ENCODE data around the gene MAFB. TPM values are rescaled to one million over a fixed set of nuclear protein-coding genes. Genes with fewer than 3 reads are reported as not detected.
A peak's percentile ranks its signal among the peaks of the same experiment; 100 is the strongest.
"Not testable (repeated sequence)": the region's sequence is repeated elsewhere in the genome, so short reads cannot be mapped to it uniquely, and the experiment has no call there.

Gene MAFB
- total RNA-seq, result 10 to 100 TPM in 5 of 9 donors, 1 to 10 TPM in 4; 5.3 to 62.1 (median 12.1) TPM
- 1 to 10 TPM; 2.0 to 5.7 TPM for polyA plus RNA-seq
- long read RNA-seq, donor 1, transcript MAFB-201 (1 exons, 3,393 nt), result major isoform, 19 of 19 reads
- long read RNA-seq, donor 1, partial matches to known transcripts, result 0 of 19 reads
- long read RNA-seq, donor 1, other reads (novel, unspliced or antisense), result 0 of 19 reads
- long read RNA-seq, donor 2, transcript MAFB-201 (1 exons, 3,393 nt), result major isoform, 11 of 11 reads
- long read RNA-seq, donor 2, partial matches to known transcripts, result 0 of 11 reads
- long read RNA-seq, donor 2, other reads (novel, unspliced or antisense), result 0 of 11 reads
- long read RNA-seq, donor 3, transcript MAFB-201 (1 exons, 3,393 nt), result major isoform, 20 of 20 reads
- long read RNA-seq, donor 3, partial matches to known transcripts, result 0 of 20 reads
- long read RNA-seq, donor 3, other reads (novel, unspliced or antisense), result 0 of 20 reads

DNA sequence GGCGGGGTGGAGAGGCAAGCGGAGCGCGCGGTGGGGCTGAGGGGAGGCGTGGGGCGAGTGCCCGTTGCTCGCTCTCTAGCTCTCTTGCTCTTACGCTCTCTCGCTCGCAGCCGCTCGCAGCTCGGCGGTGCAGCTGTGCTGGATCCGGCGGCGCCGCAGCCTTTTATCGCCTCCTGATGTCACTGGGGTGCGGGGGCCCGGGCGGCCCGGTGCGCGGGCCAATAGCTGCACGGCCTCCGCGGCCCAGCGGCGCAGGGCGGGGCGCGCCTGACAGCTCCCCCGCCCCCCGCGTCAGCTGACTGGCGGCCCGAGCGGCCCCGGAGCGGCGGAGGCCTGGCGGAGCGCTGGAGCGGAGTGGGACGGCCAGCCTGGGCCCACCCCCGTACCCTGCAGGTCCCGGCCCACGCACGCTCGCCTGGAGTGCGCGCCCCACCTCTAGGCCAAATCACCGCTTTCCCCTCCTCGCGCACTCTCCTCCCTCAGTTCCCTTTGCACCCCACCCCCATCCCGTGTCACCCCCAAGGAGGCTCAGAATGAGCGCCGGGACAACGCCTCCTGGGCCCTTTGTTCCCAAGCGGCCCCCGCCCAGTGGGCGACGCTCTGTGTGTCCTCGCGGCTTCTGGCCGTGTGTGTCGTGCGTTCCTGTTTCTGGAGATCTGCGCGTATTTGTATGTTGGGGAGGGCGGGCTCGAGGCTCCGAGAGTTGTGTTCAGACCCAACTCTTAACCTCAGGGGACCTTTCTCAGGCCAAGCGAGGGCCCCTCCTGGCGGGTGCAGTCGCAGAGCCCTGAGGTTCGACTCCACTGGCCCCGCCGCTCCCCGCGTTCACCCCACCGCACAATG, at the start of gene MAFB:
Gene MAFB (minus strand): TSS at position 137 of the 843 bp plus-strand sequence. CDS start 386 bp downstream, outside the sequence.
- peaks cover 29 to 69% (median 43%) of the 10 kb centered on the region in 9 donors for H3K27me3 ChIP-seq
- peak; percentile 68 to 99 for TF ChIP-seq POLR2A (IDR thresholded peaks at IDR 0.05)
- TF ChIP-seq, protein P1, sequence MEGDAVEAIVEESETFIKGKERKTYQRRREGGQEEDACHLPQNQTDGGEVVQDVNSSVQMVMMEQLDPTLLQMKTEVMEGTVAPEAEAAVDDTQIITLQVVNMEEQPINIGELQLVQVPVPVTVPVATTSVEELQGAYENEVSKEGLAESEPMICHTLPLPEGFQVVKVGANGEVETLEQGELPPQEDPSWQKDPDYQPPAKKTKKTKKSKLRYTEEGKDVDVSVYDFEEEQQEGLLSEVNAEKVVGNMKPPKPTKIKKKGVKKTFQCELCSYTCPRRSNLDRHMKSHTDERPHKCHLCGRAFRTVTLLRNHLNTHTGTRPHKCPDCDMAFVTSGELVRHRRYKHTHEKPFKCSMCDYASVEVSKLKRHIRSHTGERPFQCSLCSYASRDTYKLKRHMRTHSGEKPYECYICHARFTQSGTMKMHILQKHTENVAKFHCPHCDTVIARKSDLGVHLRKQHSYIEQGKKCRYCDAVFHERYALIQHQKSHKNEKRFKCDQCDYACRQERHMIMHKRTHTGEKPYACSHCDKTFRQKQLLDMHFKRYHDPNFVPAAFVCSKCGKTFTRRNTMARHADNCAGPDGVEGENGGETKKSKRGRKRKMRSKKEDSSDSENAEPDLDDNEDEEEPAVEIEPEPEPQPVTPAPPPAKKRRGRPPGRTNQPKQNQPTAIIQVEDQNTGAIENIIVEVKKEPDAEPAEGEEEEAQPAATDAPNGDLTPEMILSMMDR (IDR thresholded peaks at IDR 0.05), result no peak
- peak; percentile 93 to 97 (median 94) for DNase-seq
- H3K27ac ChIP-seq, result peak within 1 kb of the TSS; percentile 92 to 99 (median 98)
- WGBS, 4 donors, result 0 to 1% (median 0%) methylated on average over 4 to 85 of the region's 85 CpGs
- peak; percentile 88 to 93 (median 92) for ATAC-seq
- intact Hi-C loops (cut with DNase I), result loop anchor here in 8 of 10 donors (1.0 to 10.0 kb wide), 12 partner anchors 372 to 1422 kb away; no protein-coding TSS in a partner anchor
- peaks cover 0 to 12% (median 0%) of the 10 kb centered on the region in 9 donors for H3K36me3 ChIP-seq
- H3K4me3 ChIP-seq, result peak within 1 kb of the TSS; percentile 36 to 86 (median 70)
- H3K9me3 ChIP-seq, result no peaks in the 10 kb centered on the region
- peaks cover 0 to 53% (median 23%) of the 10 kb centered on the region in 12 donors for H3K4me1 ChIP-seq

GRCh38 chr20:40736468-40736867, 47.4 kb upstream of the MAFB start:
- ATAC-seq; H3K4me1 ChIP-seq; H3K36me3 ChIP-seq; H3K9me3 ChIP-seq; H3K4me3 ChIP-seq; intact Hi-C loops (cut with DNase I); DNase-seq; H3K27ac ChIP-seq: not testable (repeated sequence)
- peaks cover 0 to 15% (median 0%) of the 10 kb centered on the region in 9 donors for H3K27me3 ChIP-seq
- 61 to 73% (median 65%) methylated on average over 4 of the region's 4 CpGs for WGBS, 4 donors

GRCh38 chr20:40728996-40729395, 40.0 kb upstream of the MAFB start:
- no peaks in the 10 kb centered on the region for H3K36me3 ChIP-seq
- intact Hi-C loops (cut with DNase I), result no loop called here
- H3K9me3 ChIP-seq, result peaks cover 0 to 7% (median 0%) of the 10 kb centered on the region in 12 donors
- TF ChIP-seq POLR2A (IDR thresholded peaks at IDR 0.05), result no peak
- TF ChIP-seq, protein P1 (IDR thresholded peaks at IDR 0.05), result no peak
- no peaks in the 10 kb centered on the region for H3K4me1 ChIP-seq
- ATAC-seq (no peak), DNase-seq (no peak)
- 24 to 38% (median 26%) methylated on average over 2 of the region's 2 CpGs for WGBS, 4 donors
- H3K4me3 ChIP-seq, result no peak overlapping the region
- no peak overlapping the region for H3K27ac ChIP-seq
- H3K27me3 ChIP-seq, result peaks cover 0 to 5% (median 0%) of the 10 kb centered on the region in 9 donors

GRCh38 chr20:40728470-40728869, 39.4 kb upstream of the MAFB start:
- Histone ChIP-seq H3K4me1 (no peaks in the 10 kb centered on the region), H3K36me3 (no peaks in the 10 kb centered on the region), H3K27me3 (no peaks in the 10 kb centered on the region), H3K9me3 (peaks cover 0 to 7% (median 0%) of the 10 kb centered on the region in 12 donors), H3K27ac (no peak overlapping the region), H3K4me3 (no peak overlapping the region)
- DNase-seq (no peak), ATAC-seq (no peak)
- TF ChIP-seq, protein P1 (IDR thresholded peaks at IDR 0.05), result peak in 2 of 12 donors; percentile 9 to 15
- no peak for TF ChIP-seq POLR2A (IDR thresholded peaks at IDR 0.05)
- intact Hi-C loops (cut with DNase I), result no loop called here
- 32 to 45% (median 33%) methylated on average over 1 of the region's 1 CpG for WGBS, 4 donors
